Kidney (tissue), 14 donors: ENCODE results near the gene OBSCN. TPM values are rescaled to one million over a fixed set of nuclear protein-coding genes. Genes with fewer than 3 reads are reported as not detected.
A peak's percentile ranks its signal among the peaks of the same experiment; 100 is the strongest.

ENCODE experiments used
- DNase-seq, 5 donors: peaks; one replicate each; pipeline ENCODE4 v3.0.0-alpha.2; 2013 to 2020
- FAIRE-seq: peaks from 2 replicates; lab custom pipeline; 2012; peaks lifted over from hg19 to GRCh38; lab: Jason Lieb, UNC
- H3K27ac ChIP-seq, 2 donors: one replicate each; pipeline ENCODE4 v1.7.0; 2013; ENCODE audit warnings: low read depth in 2 of 2, low read length in 2 of 2, inconsistent platforms in 1 of 2
- H3K27me3 ChIP-seq: one replicate; pipeline ENCODE4 v1.7.1; 2013; ENCODE audit warnings: low read length, inconsistent platforms; ENCODE audit not compliant: control insufficient read depth, insufficient read depth
- H3K36me3 ChIP-seq, 3 donors: one replicate each; pipeline versions ENCODE4 v1.7.0 to v1.7.1; 2013; ENCODE audit warnings: low read length in 3 of 3, control low read depth in 1 of 3, inconsistent platforms in 1 of 3; ENCODE audit not compliant: insufficient read depth in 3 of 3, control insufficient read depth in 2 of 3
- H3K4me1 ChIP-seq, 3 donors: one replicate each; pipeline versions ENCODE4 v1.7.0 to v1.7.1; 2013; ENCODE audit warnings: low read length in 3 of 3, inconsistent platforms in 1 of 3, low read depth in 1 of 3; ENCODE audit not compliant: control insufficient read depth in 2 of 3, insufficient read depth in 2 of 3
- H3K4me3 ChIP-seq, 3 donors: one replicate each; pipeline versions ENCODE4 v1.7.0 to v1.8.1; 2013; ENCODE audit warnings: low read length in 3 of 3, control low read depth in 1 of 3, inconsistent platforms in 1 of 3
- H3K9ac ChIP-seq, 3 donors: one replicate each; pipeline versions ENCODE4 v1.7.0 to v1.7.1; 2013; ENCODE audit warnings: low read length in 3 of 3, control low read depth in 1 of 3, inconsistent platforms in 1 of 3
- H3K9me3 ChIP-seq, 3 donors: one replicate each; pipeline versions ENCODE4 v1.7.0 to v1.7.1; 2013; ENCODE audit warnings: low read length in 3 of 3, control low read depth in 1 of 3, inconsistent platforms in 1 of 3; ENCODE audit not compliant: control insufficient read depth in 2 of 3, insufficient read depth in 1 of 3
- intact Hi-C: fragments of 100-400 bp; cut with DNase I; formaldehyde crosslinking; loops from one replicate; pipeline ENCODE4 v1.11.1; 2022
- polyA plus RNA-seq: library from polyadenylated mRNA; stranded (reverse); fragments of 350-450 nt; fragmentation: Illumina TruSeq; extraction: RNeasy Lipid Tissue Mini Kit (QIAGEN cat#74804); gene quantifications from one replicate; pipeline ENCODE4 v1.2.3, GENCODE V29; 2014; ENCODE audit warnings: low read depth, low replicate concordance; ENCODE audit not compliant: insufficient read depth
- total RNA-seq: library from RNA; stranded (reverse); fragmentation: NEBNext Ultra II Directional; extraction: Animal tissue kit (Norgen Biotek cat#: 25700); gene quantifications from one replicate; pipeline ENCODE4 v1.2.1, GENCODE V29; 2021
- TF ChIP-seq, protein P1 (sequence below): IDR thresholded peaks from 3 replicates; pipeline ENCODE4 v1.5.1; 2012; ENCODE audit warnings: mild to moderate bottlenecking, moderate library complexity, borderline replicate concordance; ENCODE audit not compliant: insufficient read depth; ENCODE audit errors: extremely low read depth
- donor health status: control.
- donor health status: control.
- donor health status: control.
- donor health status: control.
- donor health status: control.
- donor health status: DM: yes; HTN: yes; CAD: no.
- donor health status: Normal renal cell carcinoma (clear cell type).

Gene OBSCN
- total and polyA plus RNA-seq, 2 donors from 2014 or later: 14.5 to 30.0 TPM

DNA sequence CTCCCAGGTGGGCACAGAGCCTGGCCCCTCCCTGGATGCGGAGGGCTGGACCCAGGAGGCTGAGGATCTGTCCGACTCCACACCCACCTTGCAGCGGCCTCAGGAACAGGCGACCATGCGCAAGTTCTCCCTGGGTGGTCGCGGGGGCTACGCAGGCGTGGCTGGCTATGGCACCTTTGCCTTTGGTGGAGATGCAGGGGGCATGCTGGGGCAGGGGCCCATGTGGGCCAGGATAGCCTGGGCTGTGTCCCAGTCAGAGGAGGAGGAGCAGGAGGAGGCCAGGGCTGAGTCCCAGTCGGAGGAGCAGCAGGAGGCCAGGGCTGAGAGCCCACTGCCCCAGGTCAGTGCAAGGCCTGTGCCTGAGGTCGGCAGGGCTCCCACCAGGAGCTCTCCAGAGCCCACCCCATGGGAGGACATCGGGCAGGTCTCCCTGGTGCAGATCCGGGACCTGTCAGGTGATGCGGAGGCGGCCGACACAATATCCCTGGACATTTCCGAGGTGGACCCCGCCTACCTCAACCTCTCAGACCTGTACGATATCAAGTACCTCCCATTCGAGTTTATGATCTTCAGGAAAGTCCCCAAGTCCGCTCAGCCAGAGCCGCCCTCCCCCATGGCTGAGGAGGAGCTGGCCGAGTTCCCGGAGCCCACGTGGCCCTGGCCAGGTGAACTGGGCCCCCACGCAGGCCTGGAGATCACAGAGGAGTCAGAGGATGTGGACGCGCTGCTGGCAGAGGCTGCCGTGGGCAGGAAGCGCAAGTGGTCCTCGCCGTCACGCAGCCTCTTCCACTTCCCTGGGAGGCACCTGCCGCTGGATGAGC, 164.5 kb downstream of the OBSCN start:
- intact Hi-C loops: no loop called here
- TF ChIP-seq, protein P1, sequence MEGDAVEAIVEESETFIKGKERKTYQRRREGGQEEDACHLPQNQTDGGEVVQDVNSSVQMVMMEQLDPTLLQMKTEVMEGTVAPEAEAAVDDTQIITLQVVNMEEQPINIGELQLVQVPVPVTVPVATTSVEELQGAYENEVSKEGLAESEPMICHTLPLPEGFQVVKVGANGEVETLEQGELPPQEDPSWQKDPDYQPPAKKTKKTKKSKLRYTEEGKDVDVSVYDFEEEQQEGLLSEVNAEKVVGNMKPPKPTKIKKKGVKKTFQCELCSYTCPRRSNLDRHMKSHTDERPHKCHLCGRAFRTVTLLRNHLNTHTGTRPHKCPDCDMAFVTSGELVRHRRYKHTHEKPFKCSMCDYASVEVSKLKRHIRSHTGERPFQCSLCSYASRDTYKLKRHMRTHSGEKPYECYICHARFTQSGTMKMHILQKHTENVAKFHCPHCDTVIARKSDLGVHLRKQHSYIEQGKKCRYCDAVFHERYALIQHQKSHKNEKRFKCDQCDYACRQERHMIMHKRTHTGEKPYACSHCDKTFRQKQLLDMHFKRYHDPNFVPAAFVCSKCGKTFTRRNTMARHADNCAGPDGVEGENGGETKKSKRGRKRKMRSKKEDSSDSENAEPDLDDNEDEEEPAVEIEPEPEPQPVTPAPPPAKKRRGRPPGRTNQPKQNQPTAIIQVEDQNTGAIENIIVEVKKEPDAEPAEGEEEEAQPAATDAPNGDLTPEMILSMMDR: no peak
- H3K27me3 ChIP-seq: no peaks in the 10 kb centered on the region
- H3K36me3 ChIP-seq: no peaks in the 10 kb centered on the region
- peak; percentile 79 to 92 (median 86) for DNase-seq
- FAIRE-seq: no peak
- peak overlapping the region; percentile 63 to 83 for H3K27ac ChIP-seq
- H3K9me3 ChIP-seq: no peaks in the 10 kb centered on the region
- H3K4me3 ChIP-seq: peak overlapping the region in 1 of 3 donors; percentile 39
- no peak overlapping the region for H3K9ac ChIP-seq
- peaks cover 0 to 12% (median 0%) of the 10 kb centered on the region in 3 donors for H3K4me1 ChIP-seq

DNA sequence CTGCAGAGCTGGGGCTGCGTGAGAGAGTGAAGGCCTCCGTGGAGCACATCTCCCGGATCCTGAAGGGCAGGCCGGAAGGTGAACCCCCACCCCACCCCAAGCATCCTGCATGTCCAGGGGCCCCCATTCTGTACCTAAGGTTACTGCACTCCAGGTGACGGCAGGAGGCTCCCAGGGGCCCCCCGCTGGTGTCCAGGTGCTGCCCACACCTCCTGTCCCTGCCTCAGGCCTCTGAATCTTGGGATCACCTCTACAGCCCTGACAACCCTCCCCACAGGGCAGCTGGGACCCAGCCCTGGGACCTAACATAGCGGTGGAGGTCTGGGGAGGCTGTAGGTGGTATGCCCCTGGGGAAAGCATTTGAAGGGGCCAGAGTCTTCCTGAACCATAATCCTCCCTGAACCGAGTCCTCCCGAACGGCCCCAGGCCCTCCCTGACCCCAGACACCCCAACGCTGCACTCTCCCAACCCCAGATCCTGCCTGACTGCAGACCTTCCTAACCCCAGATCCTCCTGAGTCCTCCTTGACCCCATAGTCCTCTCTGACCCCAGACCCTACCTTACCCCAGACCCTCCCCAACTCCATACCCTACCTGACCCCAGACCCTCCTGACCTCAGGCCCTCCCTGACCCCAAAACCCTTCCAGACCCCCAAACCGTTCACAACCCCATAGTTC, 165.3 kb downstream of the OBSCN start:
- peak in 1 of 5 donors; percentile 49 for DNase-seq
- intact Hi-C loops: no loop called here

DNA sequence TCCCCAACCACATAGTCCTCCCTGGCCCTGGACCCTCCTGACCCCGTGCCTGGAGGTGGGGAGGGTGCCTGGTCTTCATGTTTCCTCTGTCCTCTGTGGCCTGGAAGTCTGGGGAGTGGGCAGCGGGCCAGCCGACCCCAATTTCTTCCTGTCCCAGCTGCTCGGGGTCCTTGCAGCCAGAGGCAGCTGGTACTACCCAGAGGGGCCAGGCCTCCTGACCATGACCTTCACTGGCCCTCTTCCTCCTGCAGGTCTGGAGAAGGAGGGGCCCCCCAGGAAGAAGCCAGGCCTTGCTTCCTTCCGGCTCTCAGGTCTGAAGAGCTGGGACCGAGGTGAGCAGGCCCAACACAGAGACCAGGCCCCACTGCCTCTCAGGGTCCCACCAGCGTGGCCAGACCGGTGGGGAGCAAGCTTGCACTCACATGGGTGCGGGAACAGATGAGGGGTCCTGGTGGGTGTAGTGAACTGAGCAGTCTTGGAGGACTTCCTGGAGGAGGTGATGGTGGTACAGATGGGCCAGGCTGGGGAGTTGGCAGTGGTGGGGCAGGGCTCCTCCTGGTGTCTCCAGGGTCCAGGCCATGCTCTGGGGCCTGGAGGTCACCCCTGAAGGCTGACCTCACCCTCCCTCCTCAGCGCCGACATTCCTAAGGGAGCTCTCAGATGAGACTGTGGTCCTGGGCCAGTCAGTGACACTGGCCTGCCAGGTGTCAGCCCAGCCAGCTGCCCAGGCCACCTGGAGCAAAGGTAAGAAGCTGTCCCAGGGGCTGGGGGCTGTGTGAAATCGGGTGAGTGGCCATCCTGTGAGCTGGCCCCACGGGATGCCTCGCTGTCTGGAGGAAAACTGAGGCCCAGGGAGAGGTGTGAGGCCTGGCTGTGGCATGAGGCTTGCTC, 166.1 kb downstream of the OBSCN start:
- no peaks in the 10 kb centered on the region for H3K27me3 ChIP-seq
- TF ChIP-seq, protein P1: no peak
- no peak overlapping the region for H3K4me3 ChIP-seq
- H3K4me1 ChIP-seq: peaks cover 0 to 14% (median 0%) of the 10 kb centered on the region in 3 donors
- DNase-seq (peak in 2 of 5 donors; percentile 53 to 55), FAIRE-seq (no peak)
- intact Hi-C loops: no loop called here
- H3K9me3 ChIP-seq: no peaks in the 10 kb centered on the region
- H3K27ac ChIP-seq: no peak overlapping the region
- H3K36me3 ChIP-seq: no peaks in the 10 kb centered on the region
- H3K9ac ChIP-seq: no peak overlapping the region

More for the DNA sequence above, 165.3 kb downstream of the OBSCN start:
- Histone ChIP-seq H3K4me3 (no peak overlapping the region), H3K4me1 (peaks cover 0 to 12% (median 0%) of the 10 kb centered on the region in 3 donors), H3K9ac (no peak overlapping the region), H3K36me3 (no peaks in the 10 kb centered on the region), H3K9me3 (no peaks in the 10 kb centered on the region), H3K27ac (peak overlapping the region in 1 of 2 donors; percentile 37), H3K27me3 (no peaks in the 10 kb centered on the region)
- FAIRE-seq: no peak
- TF ChIP-seq, protein P1: no peak
